GM10266 (cell line): Measurements from ENCODE around the gene CEBPG.

Experiments
- DNase-seq: peaks from one replicate; pipeline ENCODE4 v3.0.0; 2012; ENCODE audit errors: extremely low spot score
- TF ChIP-seq, protein P1 (sequence below): IDR thresholded peaks from 2 replicates; pipeline ENCODE4 v1.5.1; 2012; ENCODE audit warnings: mild to moderate bottlenecking, low read depth; ENCODE audit not compliant: control insufficient read depth, insufficient read depth; ENCODE audit errors: missing control alignments

The CEBPG gene

DNA sequence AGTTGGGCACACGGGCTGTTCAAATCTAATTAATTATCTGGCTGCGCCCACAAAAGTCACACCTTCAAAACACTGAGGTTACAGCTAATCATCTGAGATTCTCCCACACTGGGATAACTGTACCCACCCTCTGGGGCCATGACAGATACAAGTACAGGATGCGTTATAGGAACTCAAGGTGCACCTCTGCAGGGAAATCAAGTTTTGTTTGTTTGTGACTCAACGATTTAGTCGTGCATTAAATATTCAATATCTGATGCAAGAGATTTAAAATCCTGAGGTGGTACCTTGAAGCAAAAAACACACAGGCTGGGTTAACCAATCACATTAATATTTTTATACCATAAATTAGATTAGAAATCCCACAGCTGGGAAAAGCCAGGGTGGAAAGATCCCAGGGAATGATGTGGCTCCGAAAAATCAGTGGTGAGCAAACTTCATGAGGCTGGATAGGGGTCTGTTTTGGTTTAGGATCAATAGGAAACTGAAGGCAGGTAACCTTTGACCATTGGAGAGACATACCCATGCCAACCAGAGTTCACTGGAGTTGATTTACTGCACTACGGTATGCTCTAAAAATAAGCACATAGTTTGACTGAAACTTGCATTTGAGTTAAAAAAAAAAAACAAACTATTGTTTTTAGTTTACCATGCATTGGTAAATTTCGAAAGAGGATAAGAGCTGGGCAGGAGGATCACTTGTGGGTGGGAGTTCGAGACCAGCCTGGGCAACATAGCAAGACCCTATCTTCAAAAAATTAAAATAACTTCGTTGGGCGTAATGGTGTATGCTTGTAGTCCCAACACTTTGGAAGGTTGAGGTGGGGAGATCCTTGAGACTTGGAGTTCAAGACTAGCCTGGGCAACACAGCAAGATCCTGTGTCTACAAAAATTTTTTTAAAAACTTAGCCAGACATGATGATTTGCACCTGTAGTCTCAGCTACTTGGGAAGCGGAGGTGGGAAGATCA, 23.9 kb upstream of the CEBPG start:
- no peak for DNase-seq
- TF ChIP-seq, protein P1, sequence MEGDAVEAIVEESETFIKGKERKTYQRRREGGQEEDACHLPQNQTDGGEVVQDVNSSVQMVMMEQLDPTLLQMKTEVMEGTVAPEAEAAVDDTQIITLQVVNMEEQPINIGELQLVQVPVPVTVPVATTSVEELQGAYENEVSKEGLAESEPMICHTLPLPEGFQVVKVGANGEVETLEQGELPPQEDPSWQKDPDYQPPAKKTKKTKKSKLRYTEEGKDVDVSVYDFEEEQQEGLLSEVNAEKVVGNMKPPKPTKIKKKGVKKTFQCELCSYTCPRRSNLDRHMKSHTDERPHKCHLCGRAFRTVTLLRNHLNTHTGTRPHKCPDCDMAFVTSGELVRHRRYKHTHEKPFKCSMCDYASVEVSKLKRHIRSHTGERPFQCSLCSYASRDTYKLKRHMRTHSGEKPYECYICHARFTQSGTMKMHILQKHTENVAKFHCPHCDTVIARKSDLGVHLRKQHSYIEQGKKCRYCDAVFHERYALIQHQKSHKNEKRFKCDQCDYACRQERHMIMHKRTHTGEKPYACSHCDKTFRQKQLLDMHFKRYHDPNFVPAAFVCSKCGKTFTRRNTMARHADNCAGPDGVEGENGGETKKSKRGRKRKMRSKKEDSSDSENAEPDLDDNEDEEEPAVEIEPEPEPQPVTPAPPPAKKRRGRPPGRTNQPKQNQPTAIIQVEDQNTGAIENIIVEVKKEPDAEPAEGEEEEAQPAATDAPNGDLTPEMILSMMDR, result no peak

DNA sequence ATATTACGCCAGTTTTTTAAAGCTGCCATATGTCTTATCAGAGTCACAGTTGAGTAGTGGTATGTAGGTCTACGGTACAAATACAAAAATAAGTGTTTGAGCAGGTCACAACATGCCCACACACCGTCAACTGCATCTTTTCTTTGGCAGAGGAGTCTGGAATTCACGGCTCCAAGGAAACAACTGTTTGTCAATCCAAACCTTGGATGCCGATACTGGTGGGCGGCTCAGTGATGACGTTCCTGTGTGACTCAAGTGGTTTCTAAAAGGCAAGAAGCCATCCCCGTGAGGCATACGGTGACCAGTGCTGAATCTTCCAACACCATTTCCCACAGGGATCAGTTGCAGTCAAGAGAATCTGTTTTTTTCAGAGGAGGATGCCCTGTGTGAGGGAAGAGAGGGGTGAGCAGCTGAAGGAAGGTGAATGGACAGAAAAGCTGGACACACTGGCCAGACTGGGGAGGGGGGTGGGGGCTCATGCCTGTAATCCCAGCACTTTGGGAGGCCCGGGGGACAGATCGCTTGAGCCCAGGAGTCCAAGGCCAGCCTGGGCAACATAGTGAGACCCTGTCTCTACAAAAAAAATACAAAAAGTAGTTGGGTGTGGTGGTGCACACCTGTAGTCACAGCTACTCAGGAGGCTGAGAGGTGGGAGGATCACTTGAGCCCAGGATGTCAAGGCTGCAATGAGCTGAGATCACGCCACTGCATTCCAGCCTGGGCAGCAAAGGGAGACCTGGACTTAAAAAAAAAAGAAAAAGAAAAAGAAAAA, 22.8 kb upstream of the CEBPG start:
- TF ChIP-seq, protein P1, result no peak
- no peak for DNase-seq

DNA sequence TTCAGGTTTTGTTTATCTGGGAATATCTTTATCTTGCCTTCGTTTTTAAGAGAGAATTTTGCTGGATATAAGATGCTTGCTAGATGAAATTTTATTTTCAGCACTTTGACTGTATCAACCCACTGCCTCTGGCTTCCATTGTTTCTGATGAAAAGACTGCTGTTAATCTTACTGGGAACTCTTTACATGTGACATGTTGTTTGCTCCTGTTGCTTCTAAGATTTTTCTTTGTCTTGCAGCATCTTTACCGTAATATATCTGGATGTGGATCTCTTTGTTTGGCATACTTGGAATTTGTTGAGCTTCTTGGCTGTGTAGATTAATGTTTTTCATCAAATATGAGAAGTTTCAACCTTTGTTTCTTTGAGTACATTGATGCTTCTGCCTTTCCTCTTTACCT, 18.0 kb upstream of the CEBPG start:
- no peak for DNase-seq
- TF ChIP-seq, protein P1, result no peak

DNA sequence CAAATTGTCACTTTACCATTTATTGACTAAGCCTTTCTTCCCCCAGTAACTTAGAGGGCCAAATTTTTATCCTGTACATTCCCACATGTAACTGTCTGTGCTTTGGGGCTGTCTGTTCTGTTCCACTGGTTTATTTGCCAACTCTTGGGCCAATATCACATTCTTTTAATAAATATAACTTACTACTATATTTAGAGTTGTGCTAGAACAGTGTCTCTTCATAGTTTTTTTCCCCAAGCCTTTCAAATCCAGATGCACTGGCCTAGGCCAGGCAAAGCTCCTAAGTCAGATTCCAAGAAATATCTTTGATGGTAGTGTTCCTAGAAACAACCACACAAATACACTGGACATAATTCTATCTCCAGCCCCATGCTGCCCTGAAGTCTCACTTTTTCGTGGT, 16.0 kb upstream of the CEBPG start:
- DNase-seq, result no peak
- TF ChIP-seq, protein P1, result no peak

DNA sequence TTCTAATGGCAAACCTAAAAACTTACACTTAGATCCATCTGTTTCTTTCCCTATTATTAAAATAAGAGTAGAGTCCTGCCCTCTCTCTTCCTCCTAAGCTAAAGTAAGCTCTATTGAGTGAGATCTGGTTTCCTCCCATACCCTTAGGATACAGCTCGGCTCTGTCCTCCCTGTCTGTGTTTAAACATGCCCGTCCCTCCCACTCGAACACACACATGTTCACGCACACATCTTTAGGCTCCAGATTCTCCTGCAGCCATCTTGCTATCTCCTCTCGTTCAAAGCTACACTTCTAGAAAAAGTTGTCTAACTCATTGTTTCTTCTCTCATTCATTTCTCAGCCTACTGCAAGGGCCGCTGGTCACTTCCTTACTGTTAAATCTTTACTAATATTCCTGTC, 15.1 kb upstream of the CEBPG start:
- TF ChIP-seq, protein P1, result no peak
- DNase-seq, result no peak

DNA sequence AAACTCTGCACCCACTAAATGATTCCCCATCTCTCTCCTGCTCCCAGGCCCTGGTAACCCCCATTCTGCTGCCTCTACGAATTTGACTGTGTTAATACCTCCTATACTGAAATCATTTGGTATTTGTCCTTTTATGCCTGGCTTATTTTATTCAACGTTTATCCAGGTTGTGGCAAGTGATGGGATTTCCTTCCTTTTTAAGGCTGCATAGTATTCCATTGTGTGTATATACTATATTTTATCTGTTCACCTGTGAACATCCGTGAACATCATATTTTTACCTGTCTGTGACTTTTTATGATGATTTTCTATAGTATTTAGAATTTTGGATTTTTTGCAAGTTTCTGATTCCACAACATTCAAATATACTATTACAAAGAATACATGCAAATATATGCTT, 13.9 kb upstream of the CEBPG start:
- TF ChIP-seq, protein P1, result no peak
- no peak for DNase-seq
